ENCODE results near the gene C2CD3. TPM values are rescaled to one million over a fixed set of nuclear protein-coding genes. Genes with fewer than 3 reads are reported as not detected.

The C2CD3 gene
- total RNA-seq, 1 experiment from 2014 or later, result 22.0 TPM

- Histone ChIP-seq H3K23me2 (ENCODE audit: insufficient read length, low read depth, low read length, poor library complexity, severe bottlenecking) (no peaks in the 10 kb centered on the region), H2BK12ac (ENCODE audit: insufficient read length, low read depth, low read length) (no peak overlapping the region), H3K4ac (ENCODE audit: low read depth, low read length) (no peak overlapping the region), H2AFZ (ENCODE audit: low read length) (no peak overlapping the region), H2BK5ac (ENCODE audit: insufficient read length, low read length) (no peak overlapping the region), H3K27ac (ENCODE audit: insufficient read length, low read depth, low read length) (no peak overlapping the region), H2BK20ac (ENCODE audit: low read depth, low read length, poor library complexity, severe bottlenecking) (no peak overlapping the region), H3K4me2 (ENCODE audit: insufficient read depth, insufficient read length, low read length) (no peak overlapping the region), H3K18ac (ENCODE audit: insufficient read length, low read depth, low read length) (no peak overlapping the region), H3T11ph (ENCODE audit: low read length) (no peak overlapping the region), H2BK15ac (ENCODE audit: low read depth, low read length) (no peak overlapping the region), H3K79me1 (ENCODE audit: insufficient read depth, low read depth, low read length, poor library complexity, severe bottlenecking) (no peaks in the 10 kb centered on the region), H3K27me3 (ENCODE audit: insufficient read depth, low read length) (no peaks in the 10 kb centered on the region), H3K4me1 (ENCODE audit: insufficient read depth, low read length) (no peaks in the 10 kb centered on the region), H3K9me3 (ENCODE audit: control insufficient read depth, low read depth, low read length) (no peaks in the 10 kb centered on the region), H3K9ac (ENCODE audit: extremely low read depth, insufficient read length, low read length) (no peak overlapping the region), H2BK120ac (ENCODE audit: low read depth, low read length, poor library complexity, severe bottlenecking) (no peak overlapping the region), H4K91ac (ENCODE audit: insufficient read length, low read depth, low read length) (no peak overlapping the region), H4K20me1 (ENCODE audit: control insufficient read depth, insufficient read depth, insufficient read length) (no peaks in the 10 kb centered on the region), H3K56ac (ENCODE audit: insufficient read length, low read depth, low read length) (no peak overlapping the region), H3K14ac (ENCODE audit: insufficient read depth, low read length) (no peak overlapping the region), H3K79me2 (ENCODE audit: insufficient read depth, low read length) (no peaks in the 10 kb centered on the region), H2AK5ac (ENCODE audit: insufficient read length, low read length) (no peak overlapping the region), H4K5ac (ENCODE audit: insufficient read length, low read depth, low read length) (no peak overlapping the region), H3K23ac (ENCODE audit: insufficient read length, low read depth, low read length) (no peak overlapping the region), H4K8ac (replicated peaks; ENCODE audit: insufficient read length, low read depth, low read length) (no peak overlapping the region)
- Mint-ChIP-seq H3K4me1 (peaks cover 11 to 18% of the 10 kb centered on the region in 2 experiments), H3K27ac (no peak overlapping the region), H3K4me3 (no peak overlapping the region), H3K36me3 (ENCODE audit: insufficient read depth in 1 of 3, low read depth in 3 of 3) (no peaks in the 10 kb centered on the region; a peak in 1 of 7 replicates), H3K9me3 (no peaks in the 10 kb centered on the region), H3K27me3 (ENCODE audit: low read depth) (no peaks in the 10 kb centered on the region; the same call in 1 of the 2 replicates)
- WGBS (ENCODE audit: extremely low coverage, insufficient read length, low lambda C conversion rate), result no CpG with 5 or more reads among the region's 4 CpGs
- DNase-seq, result no peak
- TF ChIP-seq, protein P1, sequence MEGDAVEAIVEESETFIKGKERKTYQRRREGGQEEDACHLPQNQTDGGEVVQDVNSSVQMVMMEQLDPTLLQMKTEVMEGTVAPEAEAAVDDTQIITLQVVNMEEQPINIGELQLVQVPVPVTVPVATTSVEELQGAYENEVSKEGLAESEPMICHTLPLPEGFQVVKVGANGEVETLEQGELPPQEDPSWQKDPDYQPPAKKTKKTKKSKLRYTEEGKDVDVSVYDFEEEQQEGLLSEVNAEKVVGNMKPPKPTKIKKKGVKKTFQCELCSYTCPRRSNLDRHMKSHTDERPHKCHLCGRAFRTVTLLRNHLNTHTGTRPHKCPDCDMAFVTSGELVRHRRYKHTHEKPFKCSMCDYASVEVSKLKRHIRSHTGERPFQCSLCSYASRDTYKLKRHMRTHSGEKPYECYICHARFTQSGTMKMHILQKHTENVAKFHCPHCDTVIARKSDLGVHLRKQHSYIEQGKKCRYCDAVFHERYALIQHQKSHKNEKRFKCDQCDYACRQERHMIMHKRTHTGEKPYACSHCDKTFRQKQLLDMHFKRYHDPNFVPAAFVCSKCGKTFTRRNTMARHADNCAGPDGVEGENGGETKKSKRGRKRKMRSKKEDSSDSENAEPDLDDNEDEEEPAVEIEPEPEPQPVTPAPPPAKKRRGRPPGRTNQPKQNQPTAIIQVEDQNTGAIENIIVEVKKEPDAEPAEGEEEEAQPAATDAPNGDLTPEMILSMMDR (conservative IDR thresholded peaks at IDR 0.05), result no peak
Measured at GRCh38 chr11:74002832-74003231, 168.0 kb downstream of the C2CD3 start.

All from H9 (cell line).